Stomach (tissue), 4 donors: ENCODE results near the gene GGN.

Source experiments
- CTCF ChIP-seq, 7 experiments: fragments of 450-650 bp in 4 of 7; fragments of 200-600 bp in 3 of 7; sonication (generic) in 3 of 7; IDR thresholded peaks; one replicate each; pipeline ENCODE4 v1.5.1; 2016 to 2019; ENCODE audit warnings: antibody characterized with exemption in 7 of 7, control low read depth in 2 of 7, mild to moderate bottlenecking in 1 of 7
- POLR2A ChIP-seq, 4 donors: fragments of 450-650 bp; IDR thresholded peaks; one replicate each; pipeline ENCODE4 v1.6.1; 2016; ENCODE audit warnings: antibody characterized with exemption in 4 of 4, control low read depth in 2 of 4, mild to moderate bottlenecking in 1 of 4, moderate library complexity in 1 of 4

GRCh38 chr19:38429055-38429810 lies 41.4 kb upstream of the GGN start:
- TF ChIP-seq CTCF (IDR thresholded peaks at IDR 0.05) (no peak), POLR2A (IDR thresholded peaks at IDR 0.05) (no peak)
